ENCODE measurements around the gene RIMKLB. TPM values are rescaled to one million over a fixed set of nuclear protein-coding genes. Genes with fewer than 3 reads are reported as not detected.
A peak's percentile ranks its signal among the peaks of the same experiment; 100 is the strongest.
"Not testable (repeated sequence)": the region's sequence is repeated elsewhere in the genome, so short reads cannot be mapped to it uniquely, and the experiment has no call there.

The RIMKLB gene
- total and polyA plus RNA-seq, 3 experiments from 2014 or later: 4.3 to 7.9 (median 6.1) TPM

DNA sequence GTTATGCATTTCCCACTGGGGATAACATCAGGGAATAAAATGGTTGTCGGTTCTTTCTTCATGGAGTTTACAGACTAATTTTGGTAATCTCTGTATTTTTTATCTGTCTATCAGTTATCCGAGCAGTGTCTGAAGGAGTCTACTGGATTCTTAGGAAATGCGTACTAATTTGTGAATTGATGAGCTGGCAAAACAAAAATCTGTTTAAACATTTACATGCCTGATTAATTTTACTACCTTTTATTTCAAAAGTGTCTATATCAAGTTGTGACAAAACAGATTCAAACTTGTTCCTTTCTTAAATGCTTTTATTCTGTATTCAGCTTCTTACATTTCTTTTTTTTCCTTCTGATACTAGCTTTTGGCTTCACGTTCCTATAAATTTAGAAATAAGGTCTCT, 4.4 kb downstream of the RIMKLB start:
- Histone ChIP-seq H3K4me1 (ENCODE audit: insufficient read depth, low read length) (peaks cover 7% of the 10 kb centered on the region), H3K27me3 (ENCODE audit: insufficient read depth, low read length, poor library complexity, severe bottlenecking) (no peaks in the 10 kb centered on the region), H3K4me3 (ENCODE audit: low read length) (no peak overlapping the region), H3K9me3 (ENCODE audit: low read length) (no peaks in the 10 kb centered on the region), H3K36me3 (ENCODE audit: insufficient read depth, low read length) (no peaks in the 10 kb centered on the region), H3K27ac (ENCODE audit: low read depth, low read length) (no peak overlapping the region)
- CTCF ChIA-PET: interaction anchor here (1.2 to 1.6 kb wide), 2 partner anchors 14 to 21 kb away, joined by 3 to 5 read pairs; no protein-coding TSS in a partner anchor
- Mint-ChIP-seq H3K4me3 (peak overlapping the region in 1 of 7 donors; percentile 60), H3K27ac (no peak overlapping the region), H3K4me1 (peaks cover 11 to 20% (median 18%) of the 10 kb centered on the region in 3 donors), H3K9me3 (no peaks in the 10 kb centered on the region), H3K27me3 (no peaks in the 10 kb centered on the region), H3K36me3 (peaks cover 0 to 5% (median 4%) of the 10 kb centered on the region in 3 donors)
- POLR2A ChIA-PET: no interaction called here
- DNase-seq: no peak

DNA sequence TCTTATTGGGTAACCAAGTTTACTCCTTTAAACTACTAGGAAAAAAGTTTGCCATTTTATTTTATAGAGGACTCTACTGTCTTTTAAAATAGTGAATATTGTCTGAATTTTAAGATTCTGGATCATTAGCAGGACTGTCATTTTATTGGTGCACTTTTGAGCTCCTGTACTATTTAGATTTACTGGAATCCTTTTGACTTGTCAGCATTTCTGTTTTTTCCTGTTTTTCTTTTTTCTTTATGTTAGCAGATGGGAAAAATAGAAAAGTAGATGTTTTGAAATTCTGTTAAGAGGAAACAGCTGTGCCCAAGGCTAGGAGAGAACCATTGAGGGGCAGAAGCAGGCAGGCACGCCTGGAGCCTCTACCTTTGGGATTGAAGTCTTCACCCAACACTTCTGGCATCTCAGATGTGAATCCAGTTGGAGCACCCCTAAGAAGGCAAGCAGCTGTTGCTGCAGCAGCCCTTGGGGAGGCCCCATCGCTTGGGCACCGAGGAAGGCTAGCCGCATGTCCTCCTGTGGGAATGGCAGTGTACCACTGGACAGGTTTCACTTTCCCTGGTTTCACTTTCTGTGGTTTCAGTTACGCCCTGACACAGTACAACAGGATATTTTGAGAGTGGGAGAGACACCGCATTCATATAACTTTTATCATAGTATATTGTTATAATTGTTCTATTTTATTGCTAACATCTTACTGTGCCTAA, 11.5 kb downstream of the RIMKLB start:
- Histone ChIP-seq H3K4me3 (ENCODE audit: low read length) (no peak overlapping the region), H3K27ac (ENCODE audit: low read depth, low read length) (no peak overlapping the region), H3K4me1 (ENCODE audit: insufficient read depth, low read length) (no peaks in the 10 kb centered on the region), H3K9me3 (ENCODE audit: low read length) (no peaks in the 10 kb centered on the region), H3K36me3 (ENCODE audit: insufficient read depth, low read length) (no peaks in the 10 kb centered on the region), H3K27me3 (ENCODE audit: insufficient read depth, low read length, poor library complexity, severe bottlenecking) (no peaks in the 10 kb centered on the region)
- ChIA-PET CTCF (no interaction called here), POLR2A (no interaction called here)
- Mint-ChIP-seq H3K36me3 (peaks cover 0 to 3% (median 0%) of the 10 kb centered on the region in 3 donors), H3K4me1 (peaks cover 0 to 17% (median 1%) of the 10 kb centered on the region in 3 donors), H3K4me3 (no peak overlapping the region), H3K27me3 (no peaks in the 10 kb centered on the region), H3K27ac (peak overlapping the region in 1 of 8 donors; percentile 19), H3K9me3 (no peaks in the 10 kb centered on the region)
- no peak for DNase-seq

DNA sequence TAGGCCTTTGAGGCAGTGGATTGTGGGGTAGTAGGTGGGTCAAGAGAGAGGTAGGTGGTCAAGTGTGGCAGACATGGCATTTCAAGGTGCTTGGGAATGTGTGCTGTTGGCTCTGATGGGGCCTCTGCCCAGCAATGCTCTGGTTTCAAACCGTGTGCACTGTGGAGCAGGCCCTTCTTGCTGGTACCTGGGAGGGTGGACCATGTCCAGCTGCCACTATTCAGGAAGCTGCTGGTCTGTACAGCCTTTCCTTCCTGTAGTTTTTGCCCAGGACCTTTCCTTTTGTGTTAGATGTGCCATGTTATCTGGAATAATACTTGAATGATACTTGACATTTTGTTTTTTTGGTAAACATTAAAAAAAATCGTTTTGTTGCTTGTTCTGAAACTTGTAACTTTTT, 14.8 kb downstream of the RIMKLB start:
- no peaks in the 10 kb centered on the region for H3K36me3 ChIP-seq (ENCODE audit: insufficient read depth, low read length)
- no peak overlapping the region for H3K4me3 ChIP-seq (ENCODE audit: low read length)
- ChIA-PET POLR2A (no interaction called here), CTCF (no interaction called here)
- Mint-ChIP-seq H3K27me3 (no peaks in the 10 kb centered on the region), H3K4me1 (peaks cover 0 to 14% (median 1%) of the 10 kb centered on the region in 3 donors), H3K4me3 (no peak overlapping the region), H3K27ac (no peak overlapping the region), H3K36me3 (peaks cover 0 to 18% (median 4%) of the 10 kb centered on the region in 3 donors), H3K9me3 (no peaks in the 10 kb centered on the region)
- no peaks in the 10 kb centered on the region for H3K27me3 ChIP-seq (ENCODE audit: insufficient read depth, low read length, poor library complexity, severe bottlenecking)
- no peak for DNase-seq
- no peaks in the 10 kb centered on the region for H3K9me3 ChIP-seq (ENCODE audit: low read length)
- H3K4me1 ChIP-seq (ENCODE audit: insufficient read depth, low read length): no peaks in the 10 kb centered on the region
- H3K27ac ChIP-seq (ENCODE audit: low read depth, low read length): no peak overlapping the region

DNA sequence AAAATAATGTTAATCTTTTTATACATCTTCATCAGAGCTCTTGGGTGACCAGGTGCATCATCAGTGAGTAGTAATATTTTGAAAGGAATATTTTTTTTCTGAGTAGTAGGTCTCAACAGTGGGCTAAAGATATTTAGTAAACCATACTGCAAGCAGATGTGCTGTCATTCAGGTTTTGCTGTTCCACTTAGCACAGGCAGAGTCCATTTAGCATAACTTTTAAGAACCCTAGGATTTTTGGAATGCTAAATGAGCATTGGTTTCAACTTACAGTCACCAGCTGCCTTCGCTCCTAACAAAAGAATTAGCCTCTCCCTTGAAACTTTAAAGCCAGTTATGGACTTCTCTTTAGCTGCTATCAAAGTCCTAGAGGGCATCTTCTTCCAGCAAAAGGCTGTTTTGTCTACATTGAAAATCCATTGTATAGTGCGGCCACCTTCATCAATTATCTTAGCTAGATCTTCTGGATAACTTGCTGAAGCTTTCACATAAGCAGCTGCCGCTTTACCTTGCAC, 24.6 kb downstream of the RIMKLB start:
- ChIA-PET CTCF (interaction anchor here (1.2 to 1.3 kb wide), 2 partner anchors 17 to 22 kb away, joined by 3 read pairs; no protein-coding TSS in a partner anchor), POLR2A (no interaction called here)
- no peak overlapping the region for H3K4me3 Mint-ChIP-seq
- Histone ChIP-seq H3K9me3 (ENCODE audit: low read length) (no peaks in the 10 kb centered on the region), H3K27me3 (ENCODE audit: insufficient read depth, low read length, poor library complexity, severe bottlenecking) (no peaks in the 10 kb centered on the region), H3K27ac (ENCODE audit: low read depth, low read length) (no peak overlapping the region), H3K36me3 (ENCODE audit: insufficient read depth, low read length) (no peaks in the 10 kb centered on the region), H3K4me1 (ENCODE audit: insufficient read depth, low read length) (no peaks in the 10 kb centered on the region), H3K4me3 (ENCODE audit: low read length) (no peak overlapping the region)
- no peak overlapping the region for H3K27ac Mint-ChIP-seq
- H3K36me3 Mint-ChIP-seq: peaks cover 3 to 35% (median 4%) of the 10 kb centered on the region in 3 donors
- no peaks in the 10 kb centered on the region for H3K27me3 Mint-ChIP-seq
- no peaks in the 10 kb centered on the region for H3K9me3 Mint-ChIP-seq
- no peak for DNase-seq
- peaks cover 0 to 12% (median 0%) of the 10 kb centered on the region in 3 donors for H3K4me1 Mint-ChIP-seq

- no peaks in the 10 kb centered on the region for H3K27me3 ChIP-seq (ENCODE audit: insufficient read depth, low read length, poor library complexity, severe bottlenecking)
- Mint-ChIP-seq H3K36me3 (peaks cover 2 to 3% (median 3%) of the 10 kb centered on the region in 3 donors), H3K4me3 (no peak overlapping the region), H3K27ac (no peak overlapping the region), H3K27me3 (no peaks in the 10 kb centered on the region), H3K4me1 (peaks cover 3 to 14% (median 7%) of the 10 kb centered on the region in 3 donors), H3K9me3 (no peaks in the 10 kb centered on the region)
- ChIA-PET CTCF (no interaction called here), POLR2A (no interaction called here)
- no peak for DNase-seq
- H3K4me3 ChIP-seq (ENCODE audit: low read length): no peak overlapping the region
- no peaks in the 10 kb centered on the region for H3K9me3 ChIP-seq (ENCODE audit: low read length)
- H3K27ac ChIP-seq (ENCODE audit: low read depth, low read length): no peak overlapping the region
- no peaks in the 10 kb centered on the region for H3K4me1 ChIP-seq (ENCODE audit: insufficient read depth, low read length)
- no peaks in the 10 kb centered on the region for H3K36me3 ChIP-seq (ENCODE audit: insufficient read depth, low read length)
These were observed 37.1 kb downstream of the RIMKLB start for GRCh38 chr12:8734873-8735381.

DNA sequence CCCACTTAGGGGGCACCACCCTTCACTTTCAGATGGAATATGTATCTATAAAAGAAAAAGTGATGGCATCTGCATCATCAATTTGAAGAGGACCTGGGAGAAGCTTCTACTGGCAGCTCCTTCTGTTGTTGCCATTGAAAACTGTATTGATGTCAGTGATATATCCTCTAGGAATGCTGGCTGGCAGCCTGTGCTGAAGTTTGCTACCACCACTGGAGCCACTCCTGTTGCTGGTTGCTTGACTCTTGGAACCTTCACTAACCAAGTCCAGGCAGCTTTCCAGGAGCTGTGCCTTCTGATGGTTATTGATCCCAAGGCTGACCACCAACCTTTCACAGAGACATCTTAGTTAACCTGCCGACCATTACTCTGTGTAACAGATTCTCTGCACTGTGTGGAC, 44.7 kb downstream of the RIMKLB start:
- Histone ChIP-seq H3K27me3 (ENCODE audit: insufficient read depth, low read length, poor library complexity, severe bottlenecking) (no peaks in the 10 kb centered on the region), H3K4me3 (ENCODE audit: low read length) (no peak overlapping the region), H3K9me3 (ENCODE audit: low read length) (no peaks in the 10 kb centered on the region), H3K36me3 (ENCODE audit: insufficient read depth, low read length) (no peaks in the 10 kb centered on the region), H3K27ac (ENCODE audit: low read depth, low read length) (no peak overlapping the region), H3K4me1 (ENCODE audit: insufficient read depth, low read length) (no peaks in the 10 kb centered on the region)
- H3K9me3 Mint-ChIP-seq: no peaks in the 10 kb centered on the region
- no peak for DNase-seq
- ChIA-PET POLR2A (no interaction called here), CTCF (no interaction called here)
- peaks cover 2 to 13% (median 3%) of the 10 kb centered on the region in 3 donors for H3K36me3 Mint-ChIP-seq
- peaks cover 0 to 3% (median 0%) of the 10 kb centered on the region in 3 donors for H3K4me1 Mint-ChIP-seq
- no peak overlapping the region for H3K4me3 Mint-ChIP-seq
- H3K27ac Mint-ChIP-seq: no peak overlapping the region
- no peaks in the 10 kb centered on the region for H3K27me3 Mint-ChIP-seq

DNA sequence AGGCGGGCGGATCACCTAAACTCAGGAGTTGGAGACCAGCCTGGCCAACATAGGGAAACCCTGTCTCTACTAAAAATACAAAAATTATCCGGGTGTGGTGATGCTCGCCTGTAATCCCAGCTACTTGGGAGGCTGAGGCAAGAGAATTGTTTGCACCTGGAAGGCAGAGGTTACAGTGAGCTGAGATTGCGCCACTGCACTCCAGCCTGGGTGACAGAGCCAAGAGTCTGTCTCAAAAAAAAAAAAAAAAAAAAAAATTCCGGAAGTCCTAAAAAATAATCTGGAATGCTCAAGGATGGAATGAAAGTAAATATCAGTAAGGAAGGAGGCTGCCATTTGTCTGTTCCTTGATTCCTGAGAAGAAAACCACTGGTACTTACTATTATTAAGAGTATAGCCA, 45.3 kb downstream of the RIMKLB start:
- DNase-seq; H3K4me3 ChIP-seq (ENCODE audit: low read length); H3K36me3 ChIP-seq (ENCODE audit: insufficient read depth, low read length); CTCF ChIA-PET; H3K27ac ChIP-seq (ENCODE audit: low read depth, low read length); H3K27ac Mint-ChIP-seq; H3K9me3 Mint-ChIP-seq; H3K4me1 ChIP-seq (ENCODE audit: insufficient read depth, low read length); H3K4me1 Mint-ChIP-seq; H3K9me3 ChIP-seq (ENCODE audit: low read length); POLR2A ChIA-PET; H3K4me3 Mint-ChIP-seq; H3K27me3 ChIP-seq (ENCODE audit: insufficient read depth, low read length, poor library complexity, severe bottlenecking); H3K27me3 Mint-ChIP-seq: not testable (repeated sequence)
- peaks cover 2 to 13% (median 3%) of the 10 kb centered on the region in 3 donors for H3K36me3 Mint-ChIP-seq

DNA sequence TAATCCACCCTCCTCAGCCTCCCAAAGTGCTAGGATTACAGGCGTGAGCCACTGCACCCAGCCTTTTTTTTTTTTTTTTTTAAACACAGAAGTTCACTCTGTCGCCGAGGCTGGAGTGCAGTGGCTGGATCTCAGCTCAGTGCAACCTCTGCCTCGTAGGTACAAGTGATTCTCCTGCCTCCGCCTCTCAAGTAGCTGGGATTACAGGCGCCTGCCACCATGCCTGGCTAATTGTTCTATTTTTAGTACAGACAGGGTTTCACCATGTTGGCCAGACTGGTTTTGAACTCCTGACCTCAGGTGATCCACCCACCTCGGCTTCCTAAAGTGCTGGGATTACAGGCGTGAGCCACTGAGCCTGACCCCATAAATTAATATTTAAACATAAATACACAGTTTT, 47.8 kb downstream of the RIMKLB start:
- H3K4me3 ChIP-seq (ENCODE audit: low read length); H3K4me1 ChIP-seq (ENCODE audit: insufficient read depth, low read length); H3K9me3 Mint-ChIP-seq; DNase-seq; H3K9me3 ChIP-seq (ENCODE audit: low read length); H3K27me3 Mint-ChIP-seq; POLR2A ChIA-PET; H3K4me3 Mint-ChIP-seq; H3K4me1 Mint-ChIP-seq; H3K27me3 ChIP-seq (ENCODE audit: insufficient read depth, low read length, poor library complexity, severe bottlenecking); H3K27ac ChIP-seq (ENCODE audit: low read depth, low read length); CTCF ChIA-PET; H3K36me3 ChIP-seq (ENCODE audit: insufficient read depth, low read length): not testable (repeated sequence)
- peaks cover 0 to 14% (median 2%) of the 10 kb centered on the region in 3 donors for H3K36me3 Mint-ChIP-seq
- H3K27ac Mint-ChIP-seq: peak overlapping the region in 1 of 8 donors; percentile 3

Data from CD8-positive, alpha-beta memory T cell (primary cell).